HepG2 (cell line): Measurements from ENCODE around the gene TAF3. TPM values are rescaled to one million over a fixed set of nuclear protein-coding genes. Genes with fewer than 3 reads are reported as not detected.

Source experiments
- BCL6 ChIP-seq: IDR thresholded peaks from 2 replicates; pipeline ENCODE4 v1.6.1; 2016; ENCODE audit warnings: missing genetic modification reagents, missing compliant biosample characterization
- CBX5 ChIP-seq: sonication (generic); formaldehyde crosslinking; IDR thresholded peaks from 2 replicates; pipeline ENCODE4 v1.4.0; 2020; ENCODE audit warnings: missing genetic modification reagents, borderline replicate concordance
- KLF11 ChIP-seq: IDR thresholded peaks from 2 replicates; pipeline ENCODE4 v1.6.1; 2016; ENCODE audit warnings: missing compliant biosample characterization
- RFX1 ChIP-seq: fragments of 450-650 bp; IDR thresholded peaks from 2 replicates; pipeline ENCODE4 v1.6.1; 2017
- RFXAP ChIP-seq: sonication (generic); formaldehyde crosslinking; IDR thresholded peaks from 2 replicates; pipeline ENCODE4 v1.4.0; 2020; ENCODE audit warnings: missing genetic modification reagents, borderline replicate concordance
- SPEN ChIP-seq: sonication (generic); formaldehyde crosslinking; IDR thresholded peaks from 2 replicates; pipeline ENCODE4 v1.5.1; 2020; ENCODE audit warnings: low read depth, mild to moderate bottlenecking, missing genetic modification reagents
- TCF7L2 ChIP-seq: IDR thresholded peaks from 2 replicates; pipeline ENCODE4 v1.6.1; 2011; ENCODE audit warnings: mild to moderate bottlenecking, low read depth, low read length, moderate library complexity
- ZBTB37 ChIP-seq: sonication (generic); formaldehyde crosslinking; IDR thresholded peaks from 2 replicates; pipeline ENCODE4 v1.4.0; 2020; ENCODE audit warnings: mild to moderate bottlenecking, missing genetic modification reagents
- ZFP1 ChIP-seq: IDR thresholded peaks from 2 replicates; pipeline ENCODE4 v1.6.1; 2016
- ZNF10 ChIP-seq: sonication (generic); formaldehyde crosslinking; IDR thresholded peaks from 2 replicates; pipeline ENCODE4 v1.4.0; 2020; ENCODE audit warnings: mild to moderate bottlenecking, low read depth, missing genetic modification reagents, borderline replicate concordance
- ZSCAN20 ChIP-seq: sonication (generic); formaldehyde crosslinking; IDR thresholded peaks from 2 replicates; pipeline ENCODE4 v1.4.0; 2020; ENCODE audit warnings: missing genetic modification reagents, mild to moderate bottlenecking, borderline replicate concordance
- ZSCAN21 ChIP-seq: sonication (generic); formaldehyde crosslinking; IDR thresholded peaks from 2 replicates; pipeline ENCODE4 v1.8.0; 2022; ENCODE audit warnings: mild to moderate bottlenecking, missing genetic modification reagents, moderate library complexity, borderline replicate concordance
- polyA plus RNA-seq, 8 experiments: library from polyadenylated mRNA; depleted of rRNA in 3 of 8; stranded (reverse) in 7 of 8; unstranded in 1 of 8; fragments of >200 nt; fragmentation: Illumina TruSeq in 4 of 8; extraction: Trizol in 4 of 8; gene quantifications; 2 replicates each; pipeline versions ENCODE4 v1.2.1 to v1.2.3, GENCODE V29; 2011 to 2016; ENCODE audit warnings: low read depth in 4 of 8, missing spikeins in 1 of 8, mixed read lengths in 1 of 8; ENCODE audit not compliant: insufficient read depth in 1 of 8
- total RNA-seq, 5 experiments: library from RNA; depleted of rRNA; stranded (reverse); fragments of >200 nt; fragmentation: Illumina TruSeq; extraction: Trizol; gene quantifications; 2 replicates each; pipeline ENCODE4 v1.2.3, GENCODE V29; 2016; ENCODE audit warnings: low read depth in 1 of 5
- TF ChIP-seq, protein P1 (sequence below): sonication (generic); formaldehyde crosslinking; IDR thresholded peaks from 2 replicates; pipeline ENCODE4 v1.8.1; 2022; ENCODE audit warnings: low read depth, mild to moderate bottlenecking, missing genetic modification reagents
- TF ChIP-seq, protein P2 (sequence below): sonication (generic); formaldehyde crosslinking; IDR thresholded peaks from 2 replicates; pipeline ENCODE4 v1.9.0; 2021; ENCODE audit warnings: mild to moderate bottlenecking, missing genetic modification reagents
- TF ChIP-seq, protein P3 (sequence below): sonication (generic); formaldehyde crosslinking; IDR thresholded peaks from 2 replicates; pipeline ENCODE4 v1.4.0; 2020; ENCODE audit warnings: missing genetic modification reagents

Gene TAF3
- total and polyA plus RNA-seq, 2 of the 13 experiments (the other 11 are each of a cell fraction or from before 2014, with no cell fraction given): 1.7 to 2.9 TPM

GRCh38 chr10:7795605-7796004 is 22.7 kb upstream of the TAF3 start (continued):
- TF ChIP-seq BCL6: 0 out of 2 replicates have a peak, but pooled peaks have one; percentile 21
- TF ChIP-seq RFX1: peak; percentile 40; the same call in 1 of the 2 replicates
- TF ChIP-seq TCF7L2: no peak
- TF ChIP-seq, protein P1, sequence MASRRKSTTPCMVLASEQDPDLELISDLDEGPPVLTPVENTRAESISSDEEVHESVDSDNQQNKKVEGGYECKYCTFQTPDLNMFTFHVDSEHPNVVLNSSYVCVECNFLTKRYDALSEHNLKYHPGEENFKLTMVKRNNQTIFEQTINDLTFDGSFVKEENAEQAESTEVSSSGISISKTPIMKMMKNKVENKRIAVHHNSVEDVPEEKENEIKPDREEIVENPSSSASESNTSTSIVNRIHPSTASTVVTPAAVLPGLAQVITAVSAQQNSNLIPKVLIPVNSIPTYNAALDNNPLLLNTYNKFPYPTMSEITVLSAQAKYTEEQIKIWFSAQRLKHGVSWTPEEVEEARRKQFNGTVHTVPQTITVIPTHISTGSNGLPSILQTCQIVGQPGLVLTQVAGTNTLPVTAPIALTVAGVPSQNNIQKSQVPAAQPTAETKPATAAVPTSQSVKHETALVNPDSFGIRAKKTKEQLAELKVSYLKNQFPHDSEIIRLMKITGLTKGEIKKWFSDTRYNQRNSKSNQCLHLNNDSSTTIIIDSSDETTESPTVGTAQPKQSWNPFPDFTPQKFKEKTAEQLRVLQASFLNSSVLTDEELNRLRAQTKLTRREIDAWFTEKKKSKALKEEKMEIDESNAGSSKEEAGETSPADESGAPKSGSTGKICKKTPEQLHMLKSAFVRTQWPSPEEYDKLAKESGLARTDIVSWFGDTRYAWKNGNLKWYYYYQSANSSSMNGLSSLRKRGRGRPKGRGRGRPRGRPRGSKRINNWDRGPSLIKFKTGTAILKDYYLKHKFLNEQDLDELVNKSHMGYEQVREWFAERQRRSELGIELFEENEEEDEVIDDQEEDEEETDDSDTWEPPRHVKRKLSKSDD: no peak
- no peak for TF ChIP-seq ZNF10 (CRISPR knock-in tag)
- no peak for TF ChIP-seq ZSCAN21
- TF ChIP-seq ZFP1 (CRISPR knock-in tag): 0 out of 2 replicates have a peak, but pooled peaks have one; percentile 38
- no peak for TF ChIP-seq RFXAP
- no peak for TF ChIP-seq ZSCAN20 (CRISPR knock-in tag)
- no peak for TF ChIP-seq ZBTB37 (CRISPR knock-in tag)
- TF ChIP-seq, protein P2, sequence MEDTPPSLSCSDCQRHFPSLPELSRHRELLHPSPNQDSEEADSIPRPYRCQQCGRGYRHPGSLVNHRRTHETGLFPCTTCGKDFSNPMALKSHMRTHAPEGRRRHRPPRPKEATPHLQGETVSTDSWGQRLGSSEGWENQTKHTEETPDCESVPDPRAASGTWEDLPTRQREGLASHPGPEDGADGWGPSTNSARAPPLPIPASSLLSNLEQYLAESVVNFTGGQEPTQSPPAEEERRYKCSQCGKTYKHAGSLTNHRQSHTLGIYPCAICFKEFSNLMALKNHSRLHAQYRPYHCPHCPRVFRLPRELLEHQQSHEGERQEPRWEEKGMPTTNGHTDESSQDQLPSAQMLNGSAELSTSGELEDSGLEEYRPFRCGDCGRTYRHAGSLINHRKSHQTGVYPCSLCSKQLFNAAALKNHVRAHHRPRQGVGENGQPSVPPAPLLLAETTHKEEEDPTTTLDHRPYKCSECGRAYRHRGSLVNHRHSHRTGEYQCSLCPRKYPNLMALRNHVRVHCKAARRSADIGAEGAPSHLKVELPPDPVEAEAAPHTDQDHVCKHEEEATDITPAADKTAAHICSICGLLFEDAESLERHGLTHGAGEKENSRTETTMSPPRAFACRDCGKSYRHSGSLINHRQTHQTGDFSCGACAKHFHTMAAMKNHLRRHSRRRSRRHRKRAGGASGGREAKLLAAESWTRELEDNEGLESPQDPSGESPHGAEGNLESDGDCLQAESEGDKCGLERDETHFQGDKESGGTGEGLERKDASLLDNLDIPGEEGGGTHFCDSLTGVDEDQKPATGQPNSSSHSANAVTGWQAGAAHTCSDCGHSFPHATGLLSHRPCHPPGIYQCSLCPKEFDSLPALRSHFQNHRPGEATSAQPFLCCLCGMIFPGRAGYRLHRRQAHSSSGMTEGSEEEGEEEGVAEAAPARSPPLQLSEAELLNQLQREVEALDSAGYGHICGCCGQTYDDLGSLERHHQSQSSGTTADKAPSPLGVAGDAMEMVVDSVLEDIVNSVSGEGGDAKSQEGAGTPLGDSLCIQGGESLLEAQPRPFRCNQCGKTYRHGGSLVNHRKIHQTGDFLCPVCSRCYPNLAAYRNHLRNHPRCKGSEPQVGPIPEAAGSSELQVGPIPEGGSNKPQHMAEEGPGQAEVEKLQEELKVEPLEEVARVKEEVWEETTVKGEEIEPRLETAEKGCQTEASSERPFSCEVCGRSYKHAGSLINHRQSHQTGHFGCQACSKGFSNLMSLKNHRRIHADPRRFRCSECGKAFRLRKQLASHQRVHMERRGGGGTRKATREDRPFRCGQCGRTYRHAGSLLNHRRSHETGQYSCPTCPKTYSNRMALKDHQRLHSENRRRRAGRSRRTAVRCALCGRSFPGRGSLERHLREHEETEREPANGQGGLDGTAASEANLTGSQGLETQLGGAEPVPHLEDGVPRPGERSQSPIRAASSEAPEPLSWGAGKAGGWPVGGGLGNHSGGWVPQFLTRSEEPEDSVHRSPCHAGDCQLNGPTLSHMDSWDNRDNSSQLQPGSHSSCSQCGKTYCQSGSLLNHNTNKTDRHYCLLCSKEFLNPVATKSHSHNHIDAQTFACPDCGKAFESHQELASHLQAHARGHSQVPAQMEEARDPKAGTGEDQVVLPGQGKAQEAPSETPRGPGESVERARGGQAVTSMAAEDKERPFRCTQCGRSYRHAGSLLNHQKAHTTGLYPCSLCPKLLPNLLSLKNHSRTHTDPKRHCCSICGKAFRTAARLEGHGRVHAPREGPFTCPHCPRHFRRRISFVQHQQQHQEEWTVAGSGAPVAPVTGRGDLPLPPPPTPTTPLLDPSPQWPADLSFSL (CRISPR knock-in tag): no peak
- TF ChIP-seq, protein P3, sequence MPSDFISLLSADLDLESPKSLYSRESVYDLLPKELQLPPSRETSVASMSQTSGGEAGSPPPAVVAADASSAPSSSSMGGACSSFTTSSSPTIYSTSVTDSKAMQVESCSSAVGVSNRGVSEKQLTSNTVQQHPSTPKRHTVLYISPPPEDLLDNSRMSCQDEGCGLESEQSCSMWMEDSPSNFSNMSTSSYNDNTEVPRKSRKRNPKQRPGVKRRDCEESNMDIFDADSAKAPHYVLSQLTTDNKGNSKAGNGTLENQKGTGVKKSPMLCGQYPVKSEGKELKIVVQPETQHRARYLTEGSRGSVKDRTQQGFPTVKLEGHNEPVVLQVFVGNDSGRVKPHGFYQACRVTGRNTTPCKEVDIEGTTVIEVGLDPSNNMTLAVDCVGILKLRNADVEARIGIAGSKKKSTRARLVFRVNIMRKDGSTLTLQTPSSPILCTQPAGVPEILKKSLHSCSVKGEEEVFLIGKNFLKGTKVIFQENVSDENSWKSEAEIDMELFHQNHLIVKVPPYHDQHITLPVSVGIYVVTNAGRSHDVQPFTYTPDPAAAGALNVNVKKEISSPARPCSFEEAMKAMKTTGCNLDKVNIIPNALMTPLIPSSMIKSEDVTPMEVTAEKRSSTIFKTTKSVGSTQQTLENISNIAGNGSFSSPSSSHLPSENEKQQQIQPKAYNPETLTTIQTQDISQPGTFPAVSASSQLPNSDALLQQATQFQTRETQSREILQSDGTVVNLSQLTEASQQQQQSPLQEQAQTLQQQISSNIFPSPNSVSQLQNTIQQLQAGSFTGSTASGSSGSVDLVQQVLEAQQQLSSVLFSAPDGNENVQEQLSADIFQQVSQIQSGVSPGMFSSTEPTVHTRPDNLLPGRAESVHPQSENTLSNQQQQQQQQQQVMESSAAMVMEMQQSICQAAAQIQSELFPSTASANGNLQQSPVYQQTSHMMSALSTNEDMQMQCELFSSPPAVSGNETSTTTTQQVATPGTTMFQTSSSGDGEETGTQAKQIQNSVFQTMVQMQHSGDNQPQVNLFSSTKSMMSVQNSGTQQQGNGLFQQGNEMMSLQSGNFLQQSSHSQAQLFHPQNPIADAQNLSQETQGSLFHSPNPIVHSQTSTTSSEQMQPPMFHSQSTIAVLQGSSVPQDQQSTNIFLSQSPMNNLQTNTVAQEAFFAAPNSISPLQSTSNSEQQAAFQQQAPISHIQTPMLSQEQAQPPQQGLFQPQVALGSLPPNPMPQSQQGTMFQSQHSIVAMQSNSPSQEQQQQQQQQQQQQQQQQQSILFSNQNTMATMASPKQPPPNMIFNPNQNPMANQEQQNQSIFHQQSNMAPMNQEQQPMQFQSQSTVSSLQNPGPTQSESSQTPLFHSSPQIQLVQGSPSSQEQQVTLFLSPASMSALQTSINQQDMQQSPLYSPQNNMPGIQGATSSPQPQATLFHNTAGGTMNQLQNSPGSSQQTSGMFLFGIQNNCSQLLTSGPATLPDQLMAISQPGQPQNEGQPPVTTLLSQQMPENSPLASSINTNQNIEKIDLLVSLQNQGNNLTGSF (CRISPR knock-in tag): no peak
- TF ChIP-seq KLF11 (CRISPR knock-in tag): no peak
- TF ChIP-seq SPEN (CRISPR knock-in tag): no peak
- no peak for TF ChIP-seq CBX5 (CRISPR knock-in tag)
